ENCODE data around the gene C11orf86. TPM values are rescaled to one million over a fixed set of nuclear protein-coding genes. Genes with fewer than 3 reads are reported as not detected.
"Not testable (repeated sequence)": the region's sequence is repeated elsewhere in the genome, so short reads cannot be mapped to it uniquely, and the experiment has no call there.

C11orf86 gene
- total RNA-seq, 1 experiment from 2014 or later: 0.28 TPM

DNA sequence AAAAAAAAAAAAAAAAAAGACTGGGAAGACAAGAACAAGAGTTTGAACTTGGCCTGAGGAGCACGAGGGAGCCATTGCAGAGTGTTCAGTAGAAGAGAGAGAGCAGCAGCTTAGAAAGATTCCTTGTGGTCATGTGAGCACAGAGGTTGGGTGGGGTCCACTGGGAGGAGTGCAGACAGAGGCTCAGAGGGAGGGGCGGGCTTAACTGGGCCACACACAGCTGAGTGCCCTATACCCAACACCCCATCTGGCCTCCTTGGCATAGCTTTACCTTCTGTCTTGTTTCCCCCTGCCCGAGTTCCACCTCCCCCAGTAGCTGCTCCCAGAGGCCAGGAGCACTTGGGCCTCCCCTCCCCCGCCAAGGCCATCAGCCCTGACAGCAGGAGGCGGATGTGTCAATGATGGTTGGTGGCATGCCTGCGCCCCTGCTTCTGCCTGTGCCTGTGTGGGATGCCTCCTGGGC, 12.1 kb downstream of the C11orf86 start:
- POLR2A ChIA-PET: no interaction called here
- no peak for ATAC-seq
- intact Hi-C loops (cut with micrococcal nuclease; ENCODE audit: unreplicated experiment): no loop called here

DNA sequence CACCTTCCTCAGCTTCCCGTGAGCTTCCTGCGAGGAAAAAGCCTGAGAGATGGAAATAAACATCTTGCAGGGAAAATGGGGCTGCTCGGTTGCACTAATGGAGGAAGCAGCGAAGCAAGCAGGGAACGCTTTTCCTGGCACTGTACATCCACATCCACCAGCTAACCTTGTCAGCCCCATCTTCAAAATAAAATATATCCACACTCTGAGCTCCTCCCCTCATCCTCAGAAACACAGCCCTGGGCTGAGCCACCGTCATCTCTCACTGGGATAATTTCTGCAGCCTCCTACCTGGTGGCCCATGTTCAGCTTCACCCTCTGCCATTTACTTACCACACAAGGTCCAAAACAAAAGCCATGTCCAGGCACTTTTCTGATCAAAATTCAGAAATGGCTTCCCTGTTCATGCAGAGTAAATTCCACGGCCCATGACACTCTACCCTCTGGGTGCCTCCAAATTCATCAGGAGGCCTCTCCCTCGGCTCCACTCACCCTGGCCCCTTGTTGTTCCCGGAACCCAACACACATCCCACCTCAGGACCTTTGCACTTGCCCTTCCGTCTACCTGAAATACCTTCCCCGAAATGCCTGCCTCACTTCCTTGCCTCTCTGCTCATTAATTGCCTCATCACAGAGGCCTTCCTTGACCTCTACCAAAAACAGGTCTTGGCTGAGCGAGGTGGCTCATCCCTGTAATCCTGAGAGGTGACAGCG, 13.0 kb downstream of the C11orf86 start:
- DNase-seq (ENCODE audit: low read depth, low spot score): no peak
- intact Hi-C loops (cut with micrococcal nuclease; ENCODE audit: unreplicated experiment) (no loop called here), in situ Hi-C loops (cut with HindIII; ENCODE audit: low pct_unique_long_range_greater_than_20kb, low sequenced_read_pairs) (no loop called here)
- ATAC-seq: no peak
- Histone ChIP-seq H3K9me3 (ENCODE audit: control insufficient read depth, insufficient read depth, low read depth, low read length) (no peaks in the 10 kb centered on the region), H3K4me3 (ENCODE audit: low read depth in 2 of 2, low read length in 2 of 2) (no peak overlapping the region), H3K36me3 (ENCODE audit: control insufficient read depth, insufficient read depth, low read length) (no peaks in the 10 kb centered on the region), H3K27me3 (ENCODE audit: control insufficient read depth, insufficient read depth, low read length) (no peaks in the 10 kb centered on the region), H3K27ac (ENCODE audit: low read length) (no peak overlapping the region), H3K4me1 (ENCODE audit: control insufficient read depth, insufficient read depth, low read length) (no peaks in the 10 kb centered on the region)
- no TSS peak for BruUV-seq (replicated peaks)
- no peak for TF ChIP-seq SIN3A (IDR thresholded peaks at IDR 0.05; ENCODE audit: borderline replicate concordance, insufficient read depth, low read depth, low read length)
- no peak for TF ChIP-seq TCF7L2 (IDR thresholded peaks at IDR 0.05; ENCODE audit: low read depth, low read length)
- TF ChIP-seq, protein P1, sequence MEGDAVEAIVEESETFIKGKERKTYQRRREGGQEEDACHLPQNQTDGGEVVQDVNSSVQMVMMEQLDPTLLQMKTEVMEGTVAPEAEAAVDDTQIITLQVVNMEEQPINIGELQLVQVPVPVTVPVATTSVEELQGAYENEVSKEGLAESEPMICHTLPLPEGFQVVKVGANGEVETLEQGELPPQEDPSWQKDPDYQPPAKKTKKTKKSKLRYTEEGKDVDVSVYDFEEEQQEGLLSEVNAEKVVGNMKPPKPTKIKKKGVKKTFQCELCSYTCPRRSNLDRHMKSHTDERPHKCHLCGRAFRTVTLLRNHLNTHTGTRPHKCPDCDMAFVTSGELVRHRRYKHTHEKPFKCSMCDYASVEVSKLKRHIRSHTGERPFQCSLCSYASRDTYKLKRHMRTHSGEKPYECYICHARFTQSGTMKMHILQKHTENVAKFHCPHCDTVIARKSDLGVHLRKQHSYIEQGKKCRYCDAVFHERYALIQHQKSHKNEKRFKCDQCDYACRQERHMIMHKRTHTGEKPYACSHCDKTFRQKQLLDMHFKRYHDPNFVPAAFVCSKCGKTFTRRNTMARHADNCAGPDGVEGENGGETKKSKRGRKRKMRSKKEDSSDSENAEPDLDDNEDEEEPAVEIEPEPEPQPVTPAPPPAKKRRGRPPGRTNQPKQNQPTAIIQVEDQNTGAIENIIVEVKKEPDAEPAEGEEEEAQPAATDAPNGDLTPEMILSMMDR (IDR thresholded peaks at IDR 0.05): no peak
- no peak for TF ChIP-seq POLR2AphosphoS5 (IDR thresholded peaks at IDR 0.05; ENCODE audit: low read depth, low read length)
- POLR2A ChIA-PET: no interaction called here
- CTCF ChIA-PET: no interaction called here

More for the DNA sequence above, 12.1 kb downstream of the C11orf86 start:
- no TSS peak for BruUV-seq (replicated peaks)
- H3K27me3 ChIP-seq (ENCODE audit: control insufficient read depth, insufficient read depth, low read length): no peaks in the 10 kb centered on the region
- H3K4me3 ChIP-seq (ENCODE audit: low read depth in 2 of 2, low read length in 2 of 2): no peak overlapping the region
- H3K36me3 ChIP-seq (ENCODE audit: control insufficient read depth, insufficient read depth, low read length): no peaks in the 10 kb centered on the region
- DNase-seq (ENCODE audit: low read depth, low spot score): no peak
- CTCF ChIA-PET: interaction anchor here (0.9 kb wide), 1 partner anchor 67 kb away, joined by 3 read pairs; no protein-coding TSS in a partner anchor
- no peaks in the 10 kb centered on the region for H3K9me3 ChIP-seq (ENCODE audit: control insufficient read depth, insufficient read depth, low read depth, low read length)
- no peak for TF ChIP-seq SIN3A (IDR thresholded peaks at IDR 0.05; ENCODE audit: borderline replicate concordance, insufficient read depth, low read depth, low read length)
- TF ChIP-seq POLR2AphosphoS5 (IDR thresholded peaks at IDR 0.05; ENCODE audit: low read depth, low read length): no peak
- TF ChIP-seq, protein P2, sequence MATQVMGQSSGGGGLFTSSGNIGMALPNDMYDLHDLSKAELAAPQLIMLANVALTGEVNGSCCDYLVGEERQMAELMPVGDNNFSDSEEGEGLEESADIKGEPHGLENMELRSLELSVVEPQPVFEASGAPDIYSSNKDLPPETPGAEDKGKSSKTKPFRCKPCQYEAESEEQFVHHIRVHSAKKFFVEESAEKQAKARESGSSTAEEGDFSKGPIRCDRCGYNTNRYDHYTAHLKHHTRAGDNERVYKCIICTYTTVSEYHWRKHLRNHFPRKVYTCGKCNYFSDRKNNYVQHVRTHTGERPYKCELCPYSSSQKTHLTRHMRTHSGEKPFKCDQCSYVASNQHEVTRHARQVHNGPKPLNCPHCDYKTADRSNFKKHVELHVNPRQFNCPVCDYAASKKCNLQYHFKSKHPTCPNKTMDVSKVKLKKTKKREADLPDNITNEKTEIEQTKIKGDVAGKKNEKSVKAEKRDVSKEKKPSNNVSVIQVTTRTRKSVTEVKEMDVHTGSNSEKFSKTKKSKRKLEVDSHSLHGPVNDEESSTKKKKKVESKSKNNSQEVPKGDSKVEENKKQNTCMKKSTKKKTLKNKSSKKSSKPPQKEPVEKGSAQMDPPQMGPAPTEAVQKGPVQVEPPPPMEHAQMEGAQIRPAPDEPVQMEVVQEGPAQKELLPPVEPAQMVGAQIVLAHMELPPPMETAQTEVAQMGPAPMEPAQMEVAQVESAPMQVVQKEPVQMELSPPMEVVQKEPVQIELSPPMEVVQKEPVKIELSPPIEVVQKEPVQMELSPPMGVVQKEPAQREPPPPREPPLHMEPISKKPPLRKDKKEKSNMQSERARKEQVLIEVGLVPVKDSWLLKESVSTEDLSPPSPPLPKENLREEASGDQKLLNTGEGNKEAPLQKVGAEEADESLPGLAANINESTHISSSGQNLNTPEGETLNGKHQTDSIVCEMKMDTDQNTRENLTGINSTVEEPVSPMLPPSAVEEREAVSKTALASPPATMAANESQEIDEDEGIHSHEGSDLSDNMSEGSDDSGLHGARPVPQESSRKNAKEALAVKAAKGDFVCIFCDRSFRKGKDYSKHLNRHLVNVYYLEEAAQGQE (IDR thresholded peaks at IDR 0.05; ENCODE audit: insufficient read depth in 1 of 2, low read depth in 2 of 2, low read length in 1 of 2): no peak
- TF ChIP-seq TCF7L2 (IDR thresholded peaks at IDR 0.05; ENCODE audit: low read depth, low read length): no peak
- TF ChIP-seq, protein P1 (IDR thresholded peaks at IDR 0.05): no peak
- in situ Hi-C loops (cut with HindIII; ENCODE audit: low pct_unique_long_range_greater_than_20kb, low sequenced_read_pairs): no loop called here
- H3K4me1 ChIP-seq (ENCODE audit: control insufficient read depth, insufficient read depth, low read length): peaks cover 2% of the 10 kb centered on the region
- H3K27ac ChIP-seq (ENCODE audit: low read length): no peak overlapping the region

- H3K36me3 ChIP-seq (ENCODE audit: control insufficient read depth, insufficient read depth, low read length); in situ Hi-C loops (cut with HindIII; ENCODE audit: low pct_unique_long_range_greater_than_20kb, low sequenced_read_pairs); POLR2A ChIA-PET; H3K4me1 ChIP-seq (ENCODE audit: control insufficient read depth, insufficient read depth, low read length); H3K9me3 ChIP-seq (ENCODE audit: control insufficient read depth, insufficient read depth, low read depth, low read length); BruUV-seq (replicated peaks); H3K4me3 ChIP-seq (ENCODE audit: low read depth in 2 of 2, low read length in 2 of 2); H3K27me3 ChIP-seq (ENCODE audit: control insufficient read depth, insufficient read depth, low read length); ATAC-seq; H3K27ac ChIP-seq (ENCODE audit: low read length); CTCF ChIA-PET; intact Hi-C loops (cut with micrococcal nuclease; ENCODE audit: unreplicated experiment); DNase-seq (ENCODE audit: low read depth, low spot score): not testable (repeated sequence)
Observed at GRCh38 chr11:66988741-66989140, 13.6 kb downstream of the C11orf86 start.

DNA sequence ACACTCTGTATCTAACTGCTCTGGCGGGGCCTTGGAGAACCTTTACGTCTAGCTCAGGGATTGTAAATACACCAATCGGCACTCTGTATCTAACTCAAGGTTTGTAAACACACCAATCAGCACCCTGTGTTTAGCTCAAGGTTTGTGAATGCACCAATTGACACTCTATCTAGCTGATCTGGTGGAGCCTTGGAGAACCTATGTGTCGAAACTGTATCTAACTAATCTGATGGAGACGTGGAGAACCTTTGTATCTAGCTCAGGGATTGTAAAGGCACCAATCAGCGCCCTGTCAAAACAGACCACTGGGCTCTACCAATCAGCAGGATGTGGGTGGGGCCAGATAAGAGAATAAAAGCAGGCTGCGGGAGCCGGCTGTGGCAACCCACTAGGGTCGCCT, 14.3 kb downstream of the C11orf86 start:
- ATAC-seq; H3K27me3 ChIP-seq (ENCODE audit: control insufficient read depth, insufficient read depth, low read length); H3K27ac ChIP-seq (ENCODE audit: low read length); in situ Hi-C loops (cut with HindIII; ENCODE audit: low pct_unique_long_range_greater_than_20kb, low sequenced_read_pairs); H3K4me1 ChIP-seq (ENCODE audit: control insufficient read depth, insufficient read depth, low read length); H3K4me3 ChIP-seq (ENCODE audit: low read depth in 2 of 2, low read length in 2 of 2); POLR2A ChIA-PET; H3K9me3 ChIP-seq (ENCODE audit: control insufficient read depth, insufficient read depth, low read depth, low read length); H3K36me3 ChIP-seq (ENCODE audit: control insufficient read depth, insufficient read depth, low read length); BruUV-seq (replicated peaks); DNase-seq (ENCODE audit: low read depth, low spot score); intact Hi-C loops (cut with micrococcal nuclease; ENCODE audit: unreplicated experiment): not testable (repeated sequence)
- CTCF ChIA-PET: interaction anchor here (0.6 kb wide), 1 partner anchor 257 kb away, joined by 6 read pairs; no protein-coding TSS in a partner anchor
